K562 (cell line): Measurements from ENCODE around the gene NR1D1. TPM values are rescaled to one million over a fixed set of nuclear protein-coding genes. Genes with fewer than 3 reads are reported as not detected.

Experiments used
- NFYB ChIP-seq: IDR thresholded peaks from 2 replicates; pipeline ENCODE4 v1.6.1; 2011; ENCODE audit warnings: mild to moderate bottlenecking, moderate library complexity; ENCODE audit not compliant: insufficient read length; ENCODE audit errors: extremely low read depth
- NR2C2 ChIP-seq, 2 experiments: fragments of 200-800 bp in 1 of 2; sonication (Bioruptor generic) in 1 of 2; sonication (generic) in 1 of 2; formaldehyde crosslinking in 1 of 2; IDR thresholded peaks; 2 replicates each; pipeline versions ENCODE4 v1.6.1 to v1.8.0; 2016 to 2022; ENCODE audit warnings: mild to moderate bottlenecking in 1 of 2, missing compliant biosample characterization in 1 of 2, missing genetic modification characterization in 1 of 2, missing genetic modification reagents in 1 of 2
- RFX5 ChIP-seq: IDR thresholded peaks from 2 replicates; pipeline ENCODE4 v1.6.1; 2011; ENCODE audit warnings: low read depth, mild to moderate bottlenecking, improper control_type of control experiment, low read length
- SAFB2 ChIP-seq: fragments of 200-400 bp; formaldehyde crosslinking; IDR thresholded peaks from 2 replicates; pipeline ENCODE4 v1.6.1; 2018; ENCODE audit warnings: borderline replicate concordance, low read length, low read depth, moderate library complexity; ENCODE audit not compliant: severe bottlenecking
- TFAM ChIP-seq: fragments of 250-450 bp; sonication (Bioruptor Pico); conservative IDR thresholded peaks from 2 replicates; pipeline ENCODE4 v1.5.0; 2021; ENCODE audit warnings: mild to moderate bottlenecking, moderate library complexity
- YY1 ChIP-seq, 3 experiments: IDR thresholded peaks; 2 replicates each; pipeline ENCODE4 v1.6.1; 2011; ENCODE audit warnings: low read length in 2 of 3, mild to moderate bottlenecking in 2 of 3, moderate library complexity in 2 of 3, borderline replicate concordance in 1 of 3, control low read depth in 1 of 3, low read depth in 1 of 3; ENCODE audit not compliant: insufficient read depth in 3 of 3, insufficient replicate concordance in 2 of 3, control insufficient read depth in 1 of 3, insufficient read length in 1 of 3; ENCODE audit errors: extremely low read depth in 1 of 3
- ZNF561 ChIP-seq: fragments of 450-650 bp; formaldehyde crosslinking; conservative IDR thresholded peaks from 2 replicates; pipeline ENCODE4 v1.4.0; 2020; ENCODE audit warnings: mild to moderate bottlenecking, moderate library complexity
- polyA plus RNA-seq, 8 experiments: library from polyadenylated mRNA; depleted of rRNA in 4 of 8; stranded (reverse) in 5 of 8; unstranded in 3 of 8; fragments of >200 nt; fragmentation: Nextera tagmentation in 2 of 8; fragmentation: Illumina TruSeq in 1 of 8; extraction: Ambion mirVana in 2 of 8; extraction: Trizol in 1 of 8; gene quantifications; 2 replicates each; pipeline versions ENCODE4 v1.2.1 to v1.2.3, GENCODE V29; 2011 to 2014; ENCODE audit warnings: inconsistent platforms in 1 of 8, missing spikeins in 1 of 8
- total RNA-seq, 7 experiments: library from RNA; depleted of rRNA in 6 of 7; stranded (reverse); fragments of >200 nt in 6 of 7; fragmentation: Illumina TruSeq in 2 of 7; extraction: Trizol in 2 of 7; gene quantifications; 2 replicates each; pipeline versions ENCODE4 v1.2.1 to v1.2.3, GENCODE V29; 2011 to 2021; ENCODE audit warnings: low replicate concordance in 1 of 7
- TF ChIP-seq, protein P1 (sequence below): fragments of 250-450 bp; sonication (Bioruptor Pico); IDR thresholded peaks from 2 replicates; pipeline ENCODE4 v1.8.0; 2022; ENCODE audit warnings: inconsistent platforms, mild to moderate bottlenecking, moderate library complexity, borderline replicate concordance
- TF ChIP-seq, protein P2 (sequence below): fragments of 200-400 bp; formaldehyde crosslinking; IDR thresholded peaks from 2 replicates; pipeline ENCODE4 v1.6.1; 2017; ENCODE audit warnings: mild to moderate bottlenecking, low read depth, low read length, moderate library complexity
- TF ChIP-seq, protein P3 (sequence below): fragments of 450-650 bp; conservative IDR thresholded peaks from 2 replicates; pipeline ENCODE4 v1.6.1; 2016; ENCODE audit warnings: missing genetic modification characterization, low read depth, mild to moderate bottlenecking, control low read depth, missing compliant biosample characterization
- TF ChIP-seq, protein P4 (sequence below): sonication (generic); formaldehyde crosslinking; IDR thresholded peaks from 2 replicates; pipeline ENCODE4 v1.8.0; 2023; ENCODE audit warnings: mild to moderate bottlenecking, missing genetic modification reagents
- TF ChIP-seq, protein P5 (sequence below): sonication (generic); formaldehyde crosslinking; IDR thresholded peaks from 2 replicates; pipeline ENCODE4 v1.8.0; 2022; ENCODE audit warnings: missing genetic modification reagents, mild to moderate bottlenecking, moderate library complexity, borderline replicate concordance
- TF ChIP-seq, protein P6 (sequence below): fragments of 250-450 bp; sonication (Bioruptor Pico); IDR thresholded peaks from 2 replicates; pipeline ENCODE4 v1.4.0; 2020; ENCODE audit warnings: mild to moderate bottlenecking, moderate library complexity

Gene NR1D1
- total and polyA plus RNA-seq, 9 of the 15 experiments (the other 6 are each of a cell fraction or from before 2014, with no cell fraction given) = 0.25 to 7.7 (median 0.65) TPM

DNA sequence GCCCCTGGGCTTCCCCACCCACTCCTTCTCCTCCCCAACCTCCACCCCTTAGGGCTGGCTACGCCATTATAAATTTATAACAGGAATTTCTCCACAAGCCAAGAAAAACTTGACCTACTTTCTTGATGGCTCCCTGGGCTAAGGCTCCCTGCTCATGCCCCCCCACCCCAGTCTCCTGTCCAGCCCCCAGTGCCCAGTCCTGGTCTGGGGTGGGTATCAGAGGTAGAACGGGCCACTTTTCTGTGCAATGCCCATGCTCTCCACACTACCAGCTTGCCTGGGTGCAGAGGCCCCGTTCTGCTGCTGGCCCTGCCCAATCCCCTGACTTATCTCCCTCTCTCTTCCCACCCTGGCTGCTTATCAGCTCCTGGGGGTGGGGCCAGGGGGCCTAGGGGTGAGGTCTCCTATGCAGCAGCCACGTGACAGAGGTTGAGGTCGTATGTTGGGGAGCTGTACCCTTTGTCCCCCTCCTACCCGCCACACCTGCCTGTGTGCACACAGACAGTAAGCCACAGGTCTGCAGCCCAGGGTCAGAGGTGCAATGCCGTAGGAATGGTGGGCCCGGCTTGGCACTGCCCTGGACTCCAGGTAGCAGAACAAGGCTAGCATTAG lies 27.5 kb downstream of the NR1D1 start (continued):
- TF ChIP-seq, protein P1, sequence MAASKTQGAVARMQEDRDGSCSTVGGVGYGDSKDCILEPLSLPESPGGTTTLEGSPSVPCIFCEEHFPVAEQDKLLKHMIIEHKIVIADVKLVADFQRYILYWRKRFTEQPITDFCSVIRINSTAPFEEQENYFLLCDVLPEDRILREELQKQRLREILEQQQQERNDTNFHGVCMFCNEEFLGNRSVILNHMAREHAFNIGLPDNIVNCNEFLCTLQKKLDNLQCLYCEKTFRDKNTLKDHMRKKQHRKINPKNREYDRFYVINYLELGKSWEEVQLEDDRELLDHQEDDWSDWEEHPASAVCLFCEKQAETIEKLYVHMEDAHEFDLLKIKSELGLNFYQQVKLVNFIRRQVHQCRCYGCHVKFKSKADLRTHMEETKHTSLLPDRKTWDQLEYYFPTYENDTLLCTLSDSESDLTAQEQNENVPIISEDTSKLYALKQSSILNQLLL = no peak
- TF ChIP-seq, protein P2, sequence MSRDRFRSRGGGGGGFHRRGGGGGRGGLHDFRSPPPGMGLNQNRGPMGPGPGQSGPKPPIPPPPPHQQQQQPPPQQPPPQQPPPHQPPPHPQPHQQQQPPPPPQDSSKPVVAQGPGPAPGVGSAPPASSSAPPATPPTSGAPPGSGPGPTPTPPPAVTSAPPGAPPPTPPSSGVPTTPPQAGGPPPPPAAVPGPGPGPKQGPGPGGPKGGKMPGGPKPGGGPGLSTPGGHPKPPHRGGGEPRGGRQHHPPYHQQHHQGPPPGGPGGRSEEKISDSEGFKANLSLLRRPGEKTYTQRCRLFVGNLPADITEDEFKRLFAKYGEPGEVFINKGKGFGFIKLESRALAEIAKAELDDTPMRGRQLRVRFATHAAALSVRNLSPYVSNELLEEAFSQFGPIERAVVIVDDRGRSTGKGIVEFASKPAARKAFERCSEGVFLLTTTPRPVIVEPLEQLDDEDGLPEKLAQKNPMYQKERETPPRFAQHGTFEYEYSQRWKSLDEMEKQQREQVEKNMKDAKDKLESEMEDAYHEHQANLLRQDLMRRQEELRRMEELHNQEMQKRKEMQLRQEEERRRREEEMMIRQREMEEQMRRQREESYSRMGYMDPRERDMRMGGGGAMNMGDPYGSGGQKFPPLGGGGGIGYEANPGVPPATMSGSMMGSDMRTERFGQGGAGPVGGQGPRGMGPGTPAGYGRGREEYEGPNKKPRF = no peak
- TF ChIP-seq, protein P3, sequence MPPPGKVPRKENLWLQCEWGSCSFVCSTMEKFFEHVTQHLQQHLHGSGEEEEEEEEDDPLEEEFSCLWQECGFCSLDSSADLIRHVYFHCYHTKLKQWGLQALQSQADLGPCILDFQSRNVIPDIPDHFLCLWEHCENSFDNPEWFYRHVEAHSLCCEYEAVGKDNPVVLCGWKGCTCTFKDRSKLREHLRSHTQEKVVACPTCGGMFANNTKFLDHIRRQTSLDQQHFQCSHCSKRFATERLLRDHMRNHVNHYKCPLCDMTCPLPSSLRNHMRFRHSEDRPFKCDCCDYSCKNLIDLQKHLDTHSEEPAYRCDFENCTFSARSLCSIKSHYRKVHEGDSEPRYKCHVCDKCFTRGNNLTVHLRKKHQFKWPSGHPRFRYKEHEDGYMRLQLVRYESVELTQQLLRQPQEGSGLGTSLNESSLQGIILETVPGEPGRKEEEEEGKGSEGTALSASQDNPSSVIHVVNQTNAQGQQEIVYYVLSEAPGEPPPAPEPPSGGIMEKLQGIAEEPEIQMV (tag) = no peak
- no peak for TF ChIP-seq YY1 (IDR thresholded peaks at IDR 0.05; ENCODE audit: borderline replicate concordance in 1 of 3, control insufficient read depth in 1 of 3, extremely low read depth in 1 of 3, insufficient read depth in 3 of 3, insufficient read length in 1 of 3, insufficient replicate concordance in 2 of 3, low read depth in 1 of 3, low read length in 2 of 3)
- TF ChIP-seq, protein P4, sequence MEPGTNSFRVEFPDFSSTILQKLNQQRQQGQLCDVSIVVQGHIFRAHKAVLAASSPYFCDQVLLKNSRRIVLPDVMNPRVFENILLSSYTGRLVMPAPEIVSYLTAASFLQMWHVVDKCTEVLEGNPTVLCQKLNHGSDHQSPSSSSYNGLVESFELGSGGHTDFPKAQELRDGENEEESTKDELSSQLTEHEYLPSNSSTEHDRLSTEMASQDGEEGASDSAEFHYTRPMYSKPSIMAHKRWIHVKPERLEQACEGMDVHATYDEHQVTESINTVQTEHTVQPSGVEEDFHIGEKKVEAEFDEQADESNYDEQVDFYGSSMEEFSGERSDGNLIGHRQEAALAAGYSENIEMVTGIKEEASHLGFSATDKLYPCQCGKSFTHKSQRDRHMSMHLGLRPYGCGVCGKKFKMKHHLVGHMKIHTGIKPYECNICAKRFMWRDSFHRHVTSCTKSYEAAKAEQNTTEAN = no peak
- no peak for TF ChIP-seq ZNF561 (CRISPR knock-in tag)
- TF ChIP-seq, protein P5, sequence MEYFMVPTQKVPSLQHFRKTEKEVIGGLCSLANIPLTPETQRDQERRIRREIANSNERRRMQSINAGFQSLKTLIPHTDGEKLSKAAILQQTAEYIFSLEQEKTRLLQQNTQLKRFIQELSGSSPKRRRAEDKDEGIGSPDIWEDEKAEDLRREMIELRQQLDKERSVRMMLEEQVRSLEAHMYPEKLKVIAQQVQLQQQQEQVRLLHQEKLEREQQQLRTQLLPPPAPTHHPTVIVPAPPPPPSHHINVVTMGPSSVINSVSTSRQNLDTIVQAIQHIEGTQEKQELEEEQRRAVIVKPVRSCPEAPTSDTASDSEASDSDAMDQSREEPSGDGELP (CRISPR knock-in tag) = no peak
- no peak for TF ChIP-seq TFAM (CRISPR knock-in tag)
- TF ChIP-seq, protein P6, sequence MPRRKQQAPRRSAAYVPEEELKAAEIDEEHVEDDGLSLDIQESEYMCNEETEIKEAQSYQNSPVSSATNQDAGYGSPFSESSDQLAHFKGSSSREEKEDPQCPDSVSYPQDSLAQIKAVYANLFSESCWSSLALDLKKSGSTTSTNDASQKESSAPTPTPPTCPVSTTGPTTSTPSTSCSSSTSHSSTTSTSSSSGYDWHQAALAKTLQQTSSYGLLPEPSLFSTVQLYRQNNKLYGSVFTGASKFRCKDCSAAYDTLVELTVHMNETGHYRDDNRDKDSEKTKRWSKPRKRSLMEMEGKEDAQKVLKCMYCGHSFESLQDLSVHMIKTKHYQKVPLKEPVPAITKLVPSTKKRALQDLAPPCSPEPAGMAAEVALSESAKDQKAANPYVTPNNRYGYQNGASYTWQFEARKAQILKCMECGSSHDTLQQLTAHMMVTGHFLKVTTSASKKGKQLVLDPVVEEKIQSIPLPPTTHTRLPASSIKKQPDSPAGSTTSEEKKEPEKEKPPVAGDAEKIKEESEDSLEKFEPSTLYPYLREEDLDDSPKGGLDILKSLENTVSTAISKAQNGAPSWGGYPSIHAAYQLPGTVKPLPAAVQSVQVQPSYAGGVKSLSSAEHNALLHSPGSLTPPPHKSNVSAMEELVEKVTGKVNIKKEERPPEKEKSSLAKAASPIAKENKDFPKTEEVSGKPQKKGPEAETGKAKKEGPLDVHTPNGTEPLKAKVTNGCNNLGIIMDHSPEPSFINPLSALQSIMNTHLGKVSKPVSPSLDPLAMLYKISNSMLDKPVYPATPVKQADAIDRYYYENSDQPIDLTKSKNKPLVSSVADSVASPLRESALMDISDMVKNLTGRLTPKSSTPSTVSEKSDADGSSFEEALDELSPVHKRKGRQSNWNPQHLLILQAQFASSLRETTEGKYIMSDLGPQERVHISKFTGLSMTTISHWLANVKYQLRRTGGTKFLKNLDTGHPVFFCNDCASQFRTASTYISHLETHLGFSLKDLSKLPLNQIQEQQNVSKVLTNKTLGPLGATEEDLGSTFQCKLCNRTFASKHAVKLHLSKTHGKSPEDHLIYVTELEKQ (CRISPR knock-in tag) = no peak
- TF ChIP-seq NR2C2 (CRISPR knock-in tag; IDR thresholded peaks at IDR 0.05) = no peak
- TF ChIP-seq NR2C2 (tag; IDR thresholded peaks at IDR 0.05) = no peak; the same call in 1 of the 2 replicates
- TF ChIP-seq SAFB2 = no peak
- TF ChIP-seq NFYB = no peak
- no peak for TF ChIP-seq RFX5
